ENCODE data around the gene REXO1.

The REXO1 gene

GRCh38 chr19:1872807-1873523 lies 24.7 kb upstream of the REXO1 start:
- no peaks in the 10 kb centered on the region for H3K27me3 ChIP-seq (ENCODE audit: low read depth)
- H3K4me1 ChIP-seq, result peaks cover 16% of the 10 kb centered on the region
- in situ Hi-C loops (cut with MboI; ENCODE audit: low sequenced_read_pairs), result no loop called here
- no peaks in the 10 kb centered on the region for H3K9me3 ChIP-seq
- peak overlapping the region; percentile 95; the same call in 1 of the 2 replicates for H3K4me3 ChIP-seq
- H3K36me3 ChIP-seq (replicated peaks), result peaks cover 9% of the 10 kb centered on the region
- DNase-seq (ENCODE audit: low spot score in 2 of 2), result no peak

- no peaks in the 10 kb centered on the region for H3K27me3 ChIP-seq (ENCODE audit: low read depth)
- H3K9me3 ChIP-seq, result no peaks in the 10 kb centered on the region
- H3K4me1 ChIP-seq, result peaks cover 15% of the 10 kb centered on the region
- in situ Hi-C loops (cut with MboI; ENCODE audit: low sequenced_read_pairs), result no loop called here
- H3K36me3 ChIP-seq (replicated peaks), result peaks cover 9% of the 10 kb centered on the region
- no peak overlapping the region for H3K4me3 ChIP-seq
- no peak for DNase-seq (ENCODE audit: low spot score in 2 of 2)
Measured at GRCh38 chr19:1871630-1872029, 23.3 kb upstream of the REXO1 start.

DNA sequence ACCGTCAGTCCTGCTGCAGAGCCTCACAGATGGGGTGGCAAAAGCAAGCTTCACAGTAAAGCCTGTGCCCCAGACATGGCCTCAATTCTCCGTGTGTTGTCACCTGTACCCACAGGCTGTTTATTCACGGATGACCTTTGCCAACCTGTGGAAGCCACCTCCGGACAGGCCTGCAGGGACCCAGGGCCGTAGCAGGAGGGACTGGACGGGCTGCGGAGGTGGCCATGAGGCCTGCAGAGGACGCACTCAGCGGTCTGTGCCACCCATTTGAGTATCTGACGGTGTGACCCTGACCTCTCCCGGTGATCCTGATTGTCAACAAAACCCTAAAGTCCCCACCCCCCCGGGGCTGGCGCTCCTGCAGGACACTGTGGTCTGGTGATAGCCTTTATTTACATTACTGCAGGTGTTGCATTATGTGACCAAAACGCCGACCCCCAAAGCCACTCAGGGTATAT lies 22.9 kb upstream of the REXO1 start:
- no peak for DNase-seq (ENCODE audit: low spot score in 2 of 2)
- H3K36me3 ChIP-seq (replicated peaks), result peaks cover 9% of the 10 kb centered on the region
- in situ Hi-C loops (cut with MboI; ENCODE audit: low sequenced_read_pairs), result no loop called here
- no peak overlapping the region for H3K4me3 ChIP-seq
- no peaks in the 10 kb centered on the region for H3K27me3 ChIP-seq (ENCODE audit: low read depth)
- no peaks in the 10 kb centered on the region for H3K9me3 ChIP-seq
- H3K4me1 ChIP-seq, result peaks cover 11% of the 10 kb centered on the region

- Histone ChIP-seq H3K27me3 (ENCODE audit: low read depth) (no peaks in the 10 kb centered on the region), H3K4me1 (peaks cover 11% of the 10 kb centered on the region), H3K36me3 (replicated peaks) (peaks cover 9% of the 10 kb centered on the region), H3K4me3 (no peak overlapping the region), H3K9me3 (no peaks in the 10 kb centered on the region)
- in situ Hi-C loops (cut with MboI; ENCODE audit: low sequenced_read_pairs), result no loop called here
- no peak for DNase-seq (ENCODE audit: low spot score in 2 of 2)
Measured at GRCh38 chr19:1868971-1869370, 20.7 kb upstream of the REXO1 start.

- no peak for DNase-seq (ENCODE audit: low spot score in 2 of 2)
- H3K9me3 ChIP-seq, result no peaks in the 10 kb centered on the region
- no peaks in the 10 kb centered on the region for H3K27me3 ChIP-seq (ENCODE audit: low read depth)
- H3K4me3 ChIP-seq, result no peak overlapping the region
- H3K4me1 ChIP-seq, result peaks cover 5% of the 10 kb centered on the region
- in situ Hi-C loops (cut with MboI; ENCODE audit: low sequenced_read_pairs), result no loop called here
- no peaks in the 10 kb centered on the region; the same call in 1 of the 2 replicates for H3K36me3 ChIP-seq (replicated peaks)
Measured at GRCh38 chr19:1867349-1867724, 19.1 kb upstream of the REXO1 start.

- DNase-seq (ENCODE audit: low spot score in 2 of 2), result no peak
- Histone ChIP-seq H3K36me3 (replicated peaks) (no peaks in the 10 kb centered on the region; the same call in 1 of the 2 replicates), H3K27me3 (ENCODE audit: low read depth) (no peaks in the 10 kb centered on the region), H3K4me1 (peaks cover 5% of the 10 kb centered on the region), H3K4me3 (no peak overlapping the region), H3K9me3 (no peaks in the 10 kb centered on the region)
- in situ Hi-C loops (cut with MboI; ENCODE audit: low sequenced_read_pairs), result no loop called here
Measured at GRCh38 chr19:1866693-1867348, 18.5 kb upstream of the REXO1 start.

DNA sequence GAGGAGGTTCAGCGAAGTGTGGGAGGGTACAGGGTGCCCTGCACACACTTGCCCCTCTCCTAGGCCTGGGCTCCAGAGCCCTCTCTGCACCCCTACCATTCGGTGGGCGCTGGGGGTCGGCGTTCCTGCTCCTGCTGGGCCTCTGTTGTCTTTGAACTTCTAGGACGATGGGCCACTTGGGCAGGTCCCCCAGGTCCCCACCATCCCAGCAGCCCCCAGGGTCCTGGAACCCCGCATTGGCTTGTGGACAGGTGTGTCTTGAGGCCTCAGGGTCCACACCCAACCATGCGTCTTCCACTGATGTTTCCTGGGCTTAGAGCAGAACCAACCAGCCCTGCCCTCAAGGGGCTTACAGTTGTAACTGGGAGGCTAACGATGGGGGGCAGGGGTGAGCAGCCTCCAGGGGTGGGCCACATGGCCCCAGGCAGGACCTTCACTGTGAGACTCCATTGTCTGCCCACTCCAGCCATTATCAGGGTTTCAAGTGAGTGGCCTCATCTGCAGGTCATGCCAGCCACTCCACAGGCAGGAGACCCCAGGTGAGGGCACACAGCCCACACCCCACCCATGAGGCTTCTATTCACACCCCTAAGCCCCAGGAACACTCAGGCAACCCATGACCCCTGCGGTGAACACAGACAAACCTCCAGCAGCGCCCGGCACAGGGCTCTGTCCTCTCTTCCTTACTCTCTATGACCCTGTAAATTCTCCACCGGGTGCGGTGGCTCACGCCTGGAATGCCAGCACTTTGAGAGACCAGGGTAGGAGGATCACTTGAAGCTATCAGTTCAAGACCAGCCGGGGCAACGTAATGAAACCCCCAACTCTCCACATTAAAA lies 17.1 kb upstream of the REXO1 start:
- in situ Hi-C loops (cut with MboI; ENCODE audit: low sequenced_read_pairs), result no loop called here
- Histone ChIP-seq H3K36me3 (replicated peaks) (no peaks in the 10 kb centered on the region), H3K4me1 (peaks cover 8% of the 10 kb centered on the region), H3K4me3 (peak overlapping the region; percentile 75), H3K9me3 (no peaks in the 10 kb centered on the region), H3K27me3 (ENCODE audit: low read depth) (no peaks in the 10 kb centered on the region)
- DNase-seq (ENCODE audit: low spot score in 2 of 2), result no peak

GRCh38 chr19:1864480-1865171 lies 16.3 kb upstream of the REXO1 start:
- Histone ChIP-seq H3K4me3 (peak overlapping the region; percentile 75), H3K4me1 (peaks cover 14% of the 10 kb centered on the region), H3K27me3 (ENCODE audit: low read depth) (no peaks in the 10 kb centered on the region), H3K36me3 (replicated peaks) (no peaks in the 10 kb centered on the region), H3K9me3 (no peaks in the 10 kb centered on the region)
- in situ Hi-C loops (cut with MboI; ENCODE audit: low sequenced_read_pairs), result no loop called here
- DNase-seq (ENCODE audit: low spot score in 2 of 2), result peak in 1 of 2 experiments; percentile 89

DNA sequence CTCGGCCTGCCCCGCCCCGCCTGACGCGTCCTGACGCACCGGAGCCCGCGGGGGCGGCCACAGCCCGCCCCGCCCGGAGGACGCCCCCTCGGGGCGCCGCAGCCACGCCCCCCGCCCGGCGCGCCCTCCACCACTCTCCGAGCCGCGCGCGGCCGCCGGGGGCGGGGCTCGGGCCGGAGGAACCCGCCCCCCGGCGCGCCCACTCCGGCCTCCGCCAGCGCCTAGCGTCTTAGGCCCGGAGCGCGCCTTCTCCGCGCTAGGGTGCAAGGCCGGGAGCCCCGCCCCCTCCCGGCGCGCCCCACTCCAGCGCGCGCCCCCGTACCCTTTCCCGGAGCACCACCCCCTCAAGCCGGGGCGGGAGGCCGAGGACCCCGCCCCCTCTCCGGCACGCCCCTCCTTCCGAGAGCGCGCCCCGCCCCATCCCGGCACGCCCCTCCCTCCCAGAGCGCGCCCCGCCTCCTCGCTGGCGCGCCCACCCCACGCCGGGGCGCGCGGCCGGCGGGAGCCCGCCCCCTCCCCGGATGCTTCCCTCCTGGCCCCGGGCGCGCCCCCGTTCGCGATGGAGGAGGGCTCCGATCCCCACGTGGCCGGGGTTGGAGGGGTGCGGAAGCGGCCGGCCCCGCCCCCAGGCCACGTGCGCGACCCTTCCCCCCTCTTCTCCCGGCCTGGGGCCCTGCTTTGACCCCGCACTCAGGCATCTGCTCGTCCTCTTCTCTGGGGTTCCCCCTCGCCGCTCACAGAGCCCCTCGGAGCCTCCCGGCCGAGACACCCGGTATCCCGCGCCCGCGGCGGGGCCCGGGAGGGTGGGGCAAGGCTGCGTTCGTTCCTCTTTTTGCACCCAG lies 15.6 kb upstream of the REXO1 start:
- DNase-seq (ENCODE audit: low spot score in 2 of 2), result peak; percentile 87 to 96
- Histone ChIP-seq H3K9me3 (no peaks in the 10 kb centered on the region), H3K4me1 (peaks cover 21% of the 10 kb centered on the region), H3K27me3 (ENCODE audit: low read depth) (no peaks in the 10 kb centered on the region), H3K36me3 (replicated peaks) (no peaks in the 10 kb centered on the region), H3K4me3 (peak overlapping the region; percentile 75)
- in situ Hi-C loops (cut with MboI; ENCODE audit: low sequenced_read_pairs), result no loop called here

DNA sequence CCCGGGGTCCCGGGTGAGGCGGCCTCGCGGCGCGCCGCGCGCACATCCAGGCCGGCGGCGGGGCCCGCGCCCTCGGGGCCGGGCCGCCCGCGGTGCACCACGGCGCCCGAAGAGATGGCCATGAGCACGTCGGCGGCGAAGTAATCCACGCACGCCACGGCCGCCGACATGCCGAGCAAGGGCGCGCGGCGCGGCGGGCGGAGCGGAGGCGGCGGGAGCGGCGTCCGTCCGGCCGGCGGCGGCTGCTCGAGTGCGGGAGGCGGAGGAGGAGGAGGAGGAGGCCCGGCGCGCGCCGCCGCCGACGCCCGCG lies 15.0 kb upstream of the REXO1 start, which contains the start of gene KLF16:
TSS of gene KLF16 (minus strand) at position 252 of the 310 bp plus-strand sequence. CDS start at position 170, 82 bp downstream.
- peaks cover 21% of the 10 kb centered on the region for H3K4me1 ChIP-seq
- H3K4me3 ChIP-seq, result peak within 1 kb of the TSS; percentile 75
- H3K36me3 ChIP-seq (replicated peaks), result no peaks in the 10 kb centered on the region

GRCh38 chr19:1862424-1863327 lies 14.4 kb upstream of the REXO1 start:
- H3K4me1 ChIP-seq, result peaks cover 21% of the 10 kb centered on the region
- no peaks in the 10 kb centered on the region for H3K9me3 ChIP-seq
- in situ Hi-C loops (cut with MboI; ENCODE audit: low sequenced_read_pairs), result no loop called here
- H3K27me3 ChIP-seq (ENCODE audit: low read depth), result no peaks in the 10 kb centered on the region
- H3K4me3 ChIP-seq, result peak overlapping the region; percentile 75
- no peaks in the 10 kb centered on the region for H3K36me3 ChIP-seq (replicated peaks)
- peak in 1 of 2 experiments; percentile 69 for DNase-seq (ENCODE audit: low spot score in 2 of 2)

More for the DNA sequence above, 15.0 kb upstream of the REXO1 start, which contains the start of gene KLF16:
- Histone ChIP-seq H3K9me3 (no peaks in the 10 kb centered on the region), H3K27me3 (ENCODE audit: low read depth) (no peaks in the 10 kb centered on the region)
- in situ Hi-C loops (cut with MboI; ENCODE audit: low sequenced_read_pairs), result no loop called here
- no peak for DNase-seq (ENCODE audit: low spot score in 2 of 2)

GRCh38 chr19:1862068-1862423 lies 13.8 kb upstream of the REXO1 start:
- DNase-seq (ENCODE audit: low spot score in 2 of 2), result no peak
- no peaks in the 10 kb centered on the region for H3K27me3 ChIP-seq (ENCODE audit: low read depth)
- in situ Hi-C loops (cut with MboI; ENCODE audit: low sequenced_read_pairs), result no loop called here
- no peaks in the 10 kb centered on the region for H3K9me3 ChIP-seq
- no peaks in the 10 kb centered on the region for H3K36me3 ChIP-seq (replicated peaks)
- peak overlapping the region; percentile 75 for H3K4me3 ChIP-seq
- H3K4me1 ChIP-seq, result peaks cover 27% of the 10 kb centered on the region

All from HAP-1 (cell line).